Panc1 (cell line): Measurements from ENCODE around the gene JAKMIP3.

Experiments used
- CTCF ChIP-seq: fragments of 450-650 bp; IDR thresholded peaks from 2 replicates; pipeline ENCODE4 v1.5.1; 2017; ENCODE audit warnings: mild to moderate bottlenecking
- POLR2AphosphoS5 ChIP-seq: IDR thresholded peaks from 2 replicates; pipeline ENCODE4 v1.6.1; 2012; ENCODE audit warnings: mild to moderate bottlenecking, low read depth, low read length, moderate library complexity
- SIN3A ChIP-seq: IDR thresholded peaks from 2 replicates; pipeline ENCODE4 v1.6.1; 2012; ENCODE audit warnings: low read depth, mild to moderate bottlenecking, low read length, moderate library complexity, borderline replicate concordance; ENCODE audit not compliant: insufficient read depth
- TF ChIP-seq, protein P1 (sequence below), 2 experiments: IDR thresholded peaks; 2 replicates each; pipeline ENCODE4 v1.6.1; 2011 to 2012; ENCODE audit warnings: low read depth in 2 of 2, control low read depth in 1 of 2, low read length in 1 of 2, mild to moderate bottlenecking in 1 of 2, moderate library complexity in 1 of 2; ENCODE audit not compliant: insufficient read depth in 1 of 2

DNA sequence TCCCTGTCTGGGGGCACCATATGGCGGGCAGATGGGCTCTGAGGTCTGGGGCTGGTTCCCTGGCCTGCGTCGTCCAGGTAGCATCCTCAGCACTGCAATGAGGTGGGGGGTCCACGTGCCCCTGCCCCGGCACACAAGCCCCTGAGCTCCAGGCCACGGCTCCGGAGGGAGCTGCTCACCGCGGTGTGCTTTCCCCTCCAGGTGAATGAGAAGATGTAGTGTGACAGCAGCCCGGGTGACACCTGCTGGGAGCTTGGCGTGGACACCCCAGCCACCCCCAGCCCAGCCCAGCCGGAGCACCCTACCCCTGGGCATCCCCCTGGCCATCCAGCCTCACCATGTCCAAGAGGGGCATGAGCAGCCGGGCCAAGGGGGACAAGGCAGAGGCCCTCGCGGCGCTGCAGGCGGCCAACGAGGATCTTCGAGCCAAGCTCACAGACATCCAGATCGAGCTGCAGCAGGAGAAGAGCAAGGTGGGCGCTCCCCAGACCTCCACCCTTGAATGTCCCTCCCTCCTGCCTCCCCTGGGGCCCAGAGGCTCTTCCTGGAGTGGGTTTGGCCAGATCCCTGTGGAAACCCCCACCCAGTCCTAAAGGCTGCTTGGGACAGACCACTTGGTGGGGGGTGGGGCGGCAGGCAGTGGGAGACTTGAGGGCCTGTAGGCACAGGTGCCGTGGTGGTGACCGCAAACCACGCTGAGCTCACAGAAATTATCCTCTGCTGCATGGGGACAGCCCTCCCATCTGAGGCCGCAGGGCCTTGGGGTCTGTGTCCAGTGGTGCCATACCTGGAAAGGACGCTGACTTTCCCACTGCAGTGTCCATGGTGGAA lies 38.9 kb downstream of the JAKMIP3 start:
- no peak for TF ChIP-seq CTCF
- no peak for TF ChIP-seq POLR2AphosphoS5
- TF ChIP-seq SIN3A = no peak
- TF ChIP-seq, protein P1, sequence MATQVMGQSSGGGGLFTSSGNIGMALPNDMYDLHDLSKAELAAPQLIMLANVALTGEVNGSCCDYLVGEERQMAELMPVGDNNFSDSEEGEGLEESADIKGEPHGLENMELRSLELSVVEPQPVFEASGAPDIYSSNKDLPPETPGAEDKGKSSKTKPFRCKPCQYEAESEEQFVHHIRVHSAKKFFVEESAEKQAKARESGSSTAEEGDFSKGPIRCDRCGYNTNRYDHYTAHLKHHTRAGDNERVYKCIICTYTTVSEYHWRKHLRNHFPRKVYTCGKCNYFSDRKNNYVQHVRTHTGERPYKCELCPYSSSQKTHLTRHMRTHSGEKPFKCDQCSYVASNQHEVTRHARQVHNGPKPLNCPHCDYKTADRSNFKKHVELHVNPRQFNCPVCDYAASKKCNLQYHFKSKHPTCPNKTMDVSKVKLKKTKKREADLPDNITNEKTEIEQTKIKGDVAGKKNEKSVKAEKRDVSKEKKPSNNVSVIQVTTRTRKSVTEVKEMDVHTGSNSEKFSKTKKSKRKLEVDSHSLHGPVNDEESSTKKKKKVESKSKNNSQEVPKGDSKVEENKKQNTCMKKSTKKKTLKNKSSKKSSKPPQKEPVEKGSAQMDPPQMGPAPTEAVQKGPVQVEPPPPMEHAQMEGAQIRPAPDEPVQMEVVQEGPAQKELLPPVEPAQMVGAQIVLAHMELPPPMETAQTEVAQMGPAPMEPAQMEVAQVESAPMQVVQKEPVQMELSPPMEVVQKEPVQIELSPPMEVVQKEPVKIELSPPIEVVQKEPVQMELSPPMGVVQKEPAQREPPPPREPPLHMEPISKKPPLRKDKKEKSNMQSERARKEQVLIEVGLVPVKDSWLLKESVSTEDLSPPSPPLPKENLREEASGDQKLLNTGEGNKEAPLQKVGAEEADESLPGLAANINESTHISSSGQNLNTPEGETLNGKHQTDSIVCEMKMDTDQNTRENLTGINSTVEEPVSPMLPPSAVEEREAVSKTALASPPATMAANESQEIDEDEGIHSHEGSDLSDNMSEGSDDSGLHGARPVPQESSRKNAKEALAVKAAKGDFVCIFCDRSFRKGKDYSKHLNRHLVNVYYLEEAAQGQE (IDR thresholded peaks at IDR 0.05; ENCODE audit: insufficient read depth in 1 of 2, low read depth in 2 of 2, low read length in 1 of 2) = no peak
